ENCODE data around the gene IGFBP4.

IGFBP4 gene

GRCh38 chr17:40501499-40501911 is 58.3 kb downstream of the IGFBP4 start, which contains the start of gene TNS4:
Gene TNS4, minus strand, starts transcription at chr17:40501623. Its CDS starts 5,198 bp downstream, at chr17:40496425.
- TF ChIP-seq CTCF (IDR thresholded peaks at IDR 0.05; ENCODE audit: low read depth, low read length) = no peak
- no peak for DNase-seq (ENCODE audit: extremely low read depth, low read depth)

GRCh38 chr17:40502716-40503115 is 59.5 kb downstream of the IGFBP4 start:
- no peak for TF ChIP-seq CTCF (IDR thresholded peaks at IDR 0.05; ENCODE audit: low read depth, low read length)
- DNase-seq (ENCODE audit: extremely low read depth, low read depth) = no peak

GRCh38 chr17:40503154-40503553 is 59.9 kb downstream of the IGFBP4 start:
- DNase-seq (ENCODE audit: extremely low read depth, low read depth) = no peak
- TF ChIP-seq CTCF (IDR thresholded peaks at IDR 0.05; ENCODE audit: low read depth, low read length) = no peak

GRCh38 chr17:40506786-40507185 is 63.5 kb downstream of the IGFBP4 start:
- no peak for DNase-seq (ENCODE audit: extremely low read depth, low read depth)
- no peak for TF ChIP-seq CTCF (IDR thresholded peaks at IDR 0.05; ENCODE audit: low read depth, low read length)
